Suprapubic skin (tissue), 4 donors: ENCODE data around the gene TBC1D22A. TPM values are rescaled to one million over a fixed set of nuclear protein-coding genes. Genes with fewer than 3 reads are reported as not detected.

Experiments
- DNase-seq, 2 donors: peaks; one replicate each; pipeline ENCODE4 v3.0.0-alpha.2; 2019; ENCODE audit warnings: low spot score in 2 of 2
- H3K27ac ChIP-seq: fragments of 200-600 bp; sonication (generic); one replicate; pipeline ENCODE4 v1.5.1; 2019
- H3K27me3 ChIP-seq: fragments of 200-600 bp; sonication (generic); one replicate; pipeline ENCODE4 v1.5.1; 2019
- H3K36me3 ChIP-seq: fragments of 200-600 bp; sonication (generic); one replicate; pipeline ENCODE4 v1.5.1; 2019
- H3K4me1 ChIP-seq: fragments of 200-600 bp; sonication (generic); one replicate; pipeline ENCODE4 v1.5.1; 2019
- H3K4me3 ChIP-seq: fragments of 200-600 bp; sonication (generic); one replicate; pipeline ENCODE4 v1.5.1; 2019; ENCODE audit warnings: mild to moderate bottlenecking
- H3K9me3 ChIP-seq: fragments of 200-600 bp; sonication (generic); one replicate; pipeline ENCODE4 v1.5.1; 2019
- EP300 ChIP-seq: sonication (generic); formaldehyde crosslinking; IDR thresholded peaks from one replicate; pipeline ENCODE4 v1.6.1; 2017; ENCODE audit warnings: antibody characterized with exemption
- POLR2A ChIP-seq, 2 donors: fragments of 450-650 bp; IDR thresholded peaks; one replicate each; pipeline ENCODE4 v1.6.1; 2017; ENCODE audit warnings: antibody characterized with exemption in 2 of 2, mild to moderate bottlenecking in 2 of 2, moderate library complexity in 2 of 2
- POLR2AphosphoS5 ChIP-seq, 3 donors: sonication (generic); formaldehyde crosslinking; IDR thresholded peaks; one replicate each; pipeline ENCODE4 v1.6.1; 2017; ENCODE audit warnings: antibody characterized with exemption in 3 of 3
- WGBS: methylation state at CpG from one replicate; pipeline ENCODE4 v1.1.5; 2018; 5-methylcytosine and 5-hydroxymethylcytosine counted together
- total RNA-seq, 4 donors: library from RNA; depleted of rRNA; stranded (reverse); fragments of >200 nt; gene quantifications; one replicate each; pipeline ENCODE4 v1.1.0, GENCODE V29; 2016
- TF ChIP-seq, protein P1 (sequence below), 2 donors: fragments of 200-600 bp in 1 of 2; fragments of 450-650 bp in 1 of 2; sonication (generic) in 1 of 2; IDR thresholded peaks; one replicate each; pipeline ENCODE4 v1.5.1; 2016 to 2019; ENCODE audit warnings: antibody characterized with exemption in 2 of 2, mild to moderate bottlenecking in 1 of 2, moderate library complexity in 1 of 2

The TBC1D22A gene
- total RNA-seq, 4 donors from 2014 or later, result 24.8 to 43.2 (median 35.4) TPM

DNA sequence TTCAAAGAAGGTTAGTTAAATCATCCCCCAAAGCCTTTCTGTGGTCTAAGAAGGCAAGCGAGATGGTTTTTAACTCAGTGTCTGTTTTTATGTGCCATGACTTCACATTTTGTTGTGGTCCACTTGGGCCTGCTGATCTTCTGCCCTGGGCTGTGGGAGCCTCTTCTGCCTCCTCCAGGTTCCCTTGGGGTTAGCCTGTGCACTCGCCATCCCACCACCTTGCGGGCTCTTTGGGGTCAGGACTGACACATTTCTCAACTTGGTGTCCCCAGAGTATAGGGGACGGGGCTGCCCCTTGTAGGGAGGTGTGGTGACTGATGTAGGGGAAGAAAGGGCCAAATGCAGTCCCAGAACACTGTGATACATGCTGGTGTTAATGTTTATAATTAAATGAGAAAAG is 207.0 kb downstream of the TBC1D22A start:
- no peak overlapping the region for H3K27ac ChIP-seq

DNA sequence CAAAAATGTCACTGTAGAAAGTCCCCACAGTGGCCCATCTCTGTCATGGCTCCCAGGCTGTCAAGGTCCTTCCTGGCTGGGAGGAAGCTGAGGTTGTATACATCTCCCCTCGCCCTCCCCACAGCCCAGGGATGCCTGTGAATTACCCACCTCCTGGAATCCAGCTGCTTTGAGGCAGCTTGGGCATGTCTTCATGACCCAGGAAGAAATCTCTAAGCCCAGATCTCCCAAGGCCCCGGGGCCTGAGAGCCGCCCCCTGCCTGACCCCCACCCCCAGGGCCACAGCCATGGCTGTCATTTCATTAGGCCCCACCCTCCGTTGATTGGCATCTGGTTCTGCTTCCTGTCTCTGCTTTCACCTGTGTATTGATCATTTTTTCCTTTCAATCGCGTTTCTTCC is 207.5 kb downstream of the TBC1D22A start:
- WGBS, result 72% methylated on average over 6 of the region's 6 CpGs
- no peaks in the 10 kb centered on the region for H3K27me3 ChIP-seq
- no peak overlapping the region for H3K27ac ChIP-seq
- no peak overlapping the region for H3K4me3 ChIP-seq
- no peak for TF ChIP-seq EP300
- no peak for TF ChIP-seq POLR2A (IDR thresholded peaks at IDR 0.05)
- TF ChIP-seq, protein P1, sequence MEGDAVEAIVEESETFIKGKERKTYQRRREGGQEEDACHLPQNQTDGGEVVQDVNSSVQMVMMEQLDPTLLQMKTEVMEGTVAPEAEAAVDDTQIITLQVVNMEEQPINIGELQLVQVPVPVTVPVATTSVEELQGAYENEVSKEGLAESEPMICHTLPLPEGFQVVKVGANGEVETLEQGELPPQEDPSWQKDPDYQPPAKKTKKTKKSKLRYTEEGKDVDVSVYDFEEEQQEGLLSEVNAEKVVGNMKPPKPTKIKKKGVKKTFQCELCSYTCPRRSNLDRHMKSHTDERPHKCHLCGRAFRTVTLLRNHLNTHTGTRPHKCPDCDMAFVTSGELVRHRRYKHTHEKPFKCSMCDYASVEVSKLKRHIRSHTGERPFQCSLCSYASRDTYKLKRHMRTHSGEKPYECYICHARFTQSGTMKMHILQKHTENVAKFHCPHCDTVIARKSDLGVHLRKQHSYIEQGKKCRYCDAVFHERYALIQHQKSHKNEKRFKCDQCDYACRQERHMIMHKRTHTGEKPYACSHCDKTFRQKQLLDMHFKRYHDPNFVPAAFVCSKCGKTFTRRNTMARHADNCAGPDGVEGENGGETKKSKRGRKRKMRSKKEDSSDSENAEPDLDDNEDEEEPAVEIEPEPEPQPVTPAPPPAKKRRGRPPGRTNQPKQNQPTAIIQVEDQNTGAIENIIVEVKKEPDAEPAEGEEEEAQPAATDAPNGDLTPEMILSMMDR (IDR thresholded peaks at IDR 0.05), result no peak
- no peak for TF ChIP-seq POLR2AphosphoS5 (IDR thresholded peaks at IDR 0.05)
- DNase-seq, result no peak
- peaks cover 10% of the 10 kb centered on the region for H3K4me1 ChIP-seq
- no peaks in the 10 kb centered on the region for H3K9me3 ChIP-seq
- peaks cover 11% of the 10 kb centered on the region for H3K36me3 ChIP-seq

More for the DNA sequence above, 207.0 kb downstream of the TBC1D22A start:
- no peak for DNase-seq
- no peaks in the 10 kb centered on the region for H3K9me3 ChIP-seq
- H3K27me3 ChIP-seq, result no peaks in the 10 kb centered on the region
- 94% methylated on average over 4 of the region's 4 CpGs for WGBS
- H3K36me3 ChIP-seq, result peaks cover 7% of the 10 kb centered on the region
- H3K4me3 ChIP-seq, result no peak overlapping the region
- TF ChIP-seq POLR2A (IDR thresholded peaks at IDR 0.05), result no peak
- TF ChIP-seq, protein P1 (IDR thresholded peaks at IDR 0.05), result no peak
- peaks cover 10% of the 10 kb centered on the region for H3K4me1 ChIP-seq

DNA sequence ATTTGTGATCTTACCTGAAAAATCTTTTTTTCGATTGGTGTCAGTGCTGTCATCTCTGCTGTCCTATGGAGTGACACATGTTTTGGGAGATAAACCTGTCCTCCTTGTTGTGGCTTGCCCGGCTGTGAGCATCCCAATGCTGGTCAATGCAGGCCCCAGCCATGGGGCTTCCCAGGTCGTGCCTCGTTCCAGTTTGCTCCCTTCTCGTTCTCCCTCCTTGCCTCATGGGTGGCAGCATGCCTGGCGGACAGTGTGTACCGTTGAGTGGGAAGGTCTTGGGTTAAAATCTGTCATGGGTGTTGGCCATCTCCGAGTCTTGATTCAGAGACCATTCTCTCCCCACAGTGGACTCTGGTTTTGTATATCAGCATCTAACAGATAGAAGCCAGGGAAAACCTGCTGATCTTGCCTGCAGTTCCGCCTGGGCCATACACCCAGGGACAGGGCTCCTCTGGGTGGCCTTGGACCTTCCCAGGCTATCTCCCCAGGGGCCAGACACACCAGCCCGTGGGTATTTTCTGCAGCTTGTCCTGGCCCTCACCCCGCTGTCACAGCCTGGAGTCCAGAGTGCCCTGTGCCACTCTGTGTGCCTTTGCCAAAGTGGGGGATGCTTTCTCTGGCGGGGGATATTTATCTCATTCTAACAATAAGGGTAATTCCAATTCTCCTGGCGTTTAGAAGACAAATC is 208.1 kb downstream of the TBC1D22A start:
- Histone ChIP-seq H3K36me3 (peaks cover 17% of the 10 kb centered on the region), H3K27me3 (no peaks in the 10 kb centered on the region), H3K27ac (peak overlapping the region; percentile 51), H3K4me1 (peaks cover 10% of the 10 kb centered on the region), H3K4me3 (no peak overlapping the region), H3K9me3 (no peaks in the 10 kb centered on the region)
- WGBS, result 89% methylated on average over 12 of the region's 13 CpGs
- TF ChIP-seq POLR2AphosphoS5 (IDR thresholded peaks at IDR 0.05) (no peak), POLR2A (IDR thresholded peaks at IDR 0.05) (no peak), EP300 (no peak)
- TF ChIP-seq, protein P1 (IDR thresholded peaks at IDR 0.05), result no peak
- no peak for DNase-seq

DNA sequence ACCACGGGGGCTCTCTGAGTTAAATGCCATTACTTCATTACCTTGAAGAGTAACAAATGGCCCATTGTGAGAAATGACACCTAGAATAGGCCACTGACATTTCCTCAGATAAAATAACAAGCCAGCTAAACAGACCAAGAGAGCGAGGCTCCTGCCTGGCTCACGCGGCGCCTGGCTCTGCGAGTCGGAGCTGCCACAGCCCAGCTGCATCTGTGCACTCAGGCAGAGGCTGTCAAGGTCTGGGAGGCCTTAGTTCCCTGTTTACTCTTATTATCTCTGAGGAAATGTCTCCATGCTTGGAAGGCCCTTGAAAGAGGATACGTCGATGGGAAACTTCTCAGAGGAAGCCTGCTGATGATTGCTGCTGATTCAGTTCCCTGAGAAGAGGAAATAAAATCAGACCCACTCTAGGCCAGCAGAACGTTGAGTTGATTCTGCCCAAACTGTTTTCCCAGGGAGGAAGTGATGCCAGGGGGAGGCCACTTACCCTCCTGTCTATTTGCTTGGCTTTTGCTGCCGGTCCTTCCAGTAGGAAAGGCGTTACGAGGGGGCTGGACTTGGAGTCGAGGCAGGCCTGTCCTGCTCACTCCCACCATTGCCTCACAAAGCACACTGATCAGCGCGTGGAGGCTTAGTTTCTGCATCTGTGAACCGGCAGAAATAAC is 208.8 kb downstream of the TBC1D22A start:
- peaks cover 10% of the 10 kb centered on the region for H3K4me1 ChIP-seq
- no peaks in the 10 kb centered on the region for H3K27me3 ChIP-seq
- H3K27ac ChIP-seq, result peak overlapping the region; percentile 59
- no peak for TF ChIP-seq POLR2A (IDR thresholded peaks at IDR 0.05)
- no peak for TF ChIP-seq EP300
- peaks cover 20% of the 10 kb centered on the region for H3K36me3 ChIP-seq
- H3K9me3 ChIP-seq, result no peaks in the 10 kb centered on the region
- WGBS, result 73% methylated on average over 14 of the region's 17 CpGs
- DNase-seq, result no peak
- no peak overlapping the region for H3K4me3 ChIP-seq

DNA sequence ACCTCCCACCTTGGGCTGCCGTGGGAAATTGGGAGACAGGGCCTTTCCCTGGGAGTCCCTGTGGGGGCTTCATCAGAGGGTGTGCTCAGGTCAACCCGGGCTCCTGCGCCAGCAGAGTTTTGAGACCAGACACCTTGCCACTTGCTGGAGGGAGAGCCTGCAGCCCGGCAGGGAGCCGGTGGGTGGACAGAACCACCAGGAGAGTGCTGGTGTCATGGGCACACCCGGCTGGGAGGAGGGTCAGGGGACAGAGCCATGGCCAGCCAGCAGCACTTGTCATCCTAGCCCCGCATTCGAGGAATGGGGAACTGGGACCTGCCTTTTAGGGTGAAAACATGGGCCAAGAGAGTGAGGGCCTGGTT is 209.3 kb downstream of the TBC1D22A start:
- H3K9me3 ChIP-seq, result no peaks in the 10 kb centered on the region
- no peak for DNase-seq
- no peaks in the 10 kb centered on the region for H3K27me3 ChIP-seq
- peaks cover 25% of the 10 kb centered on the region for H3K36me3 ChIP-seq
- peak overlapping the region; percentile 59 for H3K27ac ChIP-seq
- 88% methylated on average over 4 of the region's 8 CpGs for WGBS
- H3K4me1 ChIP-seq, result peaks cover 10% of the 10 kb centered on the region
- TF ChIP-seq, protein P1 (IDR thresholded peaks at IDR 0.05), result no peak
- TF ChIP-seq POLR2A (IDR thresholded peaks at IDR 0.05), result no peak
- H3K4me3 ChIP-seq, result no peak overlapping the region
